GM21737 (cell line): ENCODE results near the gene AOAH.

Experiments
- ATAC-seq: cut with Tn5 transposase; IDR thresholded peaks from one replicate; pipeline ENCODE4 v1.9.1; 2021; ENCODE audit warnings: mild to moderate bottlenecking, moderate library complexity; ENCODE audit not compliant: unreplicated experiment

AOAH gene

DNA sequence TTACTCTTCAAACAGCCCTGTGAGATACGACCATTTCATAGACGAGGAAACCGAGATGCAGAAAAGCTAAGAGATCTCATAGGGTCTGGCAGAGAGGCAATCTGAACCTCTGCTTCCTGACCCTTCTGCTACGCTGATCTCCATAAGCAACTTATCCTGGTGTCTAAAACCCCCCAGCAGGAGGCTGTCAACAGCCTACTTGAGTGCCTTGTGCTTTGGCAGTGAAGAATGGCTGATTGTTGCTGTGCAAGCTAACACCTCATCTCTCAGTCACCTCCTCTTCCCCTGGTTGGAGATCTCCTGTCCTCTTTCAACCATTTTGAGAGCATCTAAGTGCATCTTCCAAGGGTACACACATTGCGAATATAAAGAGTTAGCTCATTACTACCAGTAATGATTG lies 86.2 kb downstream of the AOAH start:
- ATAC-seq: no peak

GRCh38 chr7:36637417-36637816 lies 86.9 kb downstream of the AOAH start:
- no peak for ATAC-seq

GRCh38 chr7:36636126-36636525 lies 88.2 kb downstream of the AOAH start:
- ATAC-seq: no peak

GRCh38 chr7:36635091-36635490 lies 89.2 kb downstream of the AOAH start:
- ATAC-seq: no peak

- no peak for ATAC-seq
Observed at GRCh38 chr7:36633377-36633776, 90.9 kb downstream of the AOAH start.

- no peak for ATAC-seq
Observed at GRCh38 chr7:36630112-36630650, 94.1 kb downstream of the AOAH start.

- no peak for ATAC-seq
Observed at GRCh38 chr7:36629351-36629750, 94.9 kb downstream of the AOAH start.

DNA sequence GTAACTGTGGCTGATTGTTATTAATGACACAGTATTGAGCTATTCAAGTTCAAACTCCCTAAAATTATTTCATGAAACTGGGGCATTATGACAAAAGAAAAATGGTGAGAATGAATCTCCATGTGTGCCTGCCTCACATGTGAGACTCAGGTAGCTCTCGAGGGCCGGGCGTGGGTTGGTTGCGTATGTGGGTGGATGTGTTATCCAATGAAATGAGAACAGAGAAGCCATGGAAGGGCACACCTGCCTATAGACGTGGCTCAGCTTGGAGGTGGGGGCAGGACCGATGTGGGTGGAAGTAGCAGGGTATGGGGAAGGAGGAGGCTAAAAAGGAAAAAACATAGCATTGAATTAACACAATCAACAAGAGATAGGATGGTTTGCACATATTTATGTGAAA lies 96.5 kb downstream of the AOAH start:
- ATAC-seq: no peak

DNA sequence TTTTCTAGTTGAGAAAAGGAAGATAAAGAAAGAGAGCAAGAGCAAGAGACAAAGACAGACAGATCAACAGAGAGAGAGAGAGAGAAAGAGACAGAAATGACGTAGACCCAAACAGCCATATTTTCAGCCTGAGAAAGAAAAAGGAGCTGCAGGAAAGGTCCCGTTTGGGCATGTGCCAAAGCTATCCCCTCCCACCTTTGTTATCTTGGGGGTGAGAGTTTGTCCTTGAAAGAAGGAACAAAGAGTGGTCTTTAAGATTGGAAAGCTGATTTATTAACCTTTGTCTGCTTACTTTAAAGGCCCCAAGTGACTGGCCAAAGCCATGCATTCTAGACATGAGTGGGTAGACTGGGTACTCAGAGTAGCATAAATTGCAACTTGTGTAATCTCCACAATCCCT lies 98.2 kb downstream of the AOAH start:
- ATAC-seq: no peak

DNA sequence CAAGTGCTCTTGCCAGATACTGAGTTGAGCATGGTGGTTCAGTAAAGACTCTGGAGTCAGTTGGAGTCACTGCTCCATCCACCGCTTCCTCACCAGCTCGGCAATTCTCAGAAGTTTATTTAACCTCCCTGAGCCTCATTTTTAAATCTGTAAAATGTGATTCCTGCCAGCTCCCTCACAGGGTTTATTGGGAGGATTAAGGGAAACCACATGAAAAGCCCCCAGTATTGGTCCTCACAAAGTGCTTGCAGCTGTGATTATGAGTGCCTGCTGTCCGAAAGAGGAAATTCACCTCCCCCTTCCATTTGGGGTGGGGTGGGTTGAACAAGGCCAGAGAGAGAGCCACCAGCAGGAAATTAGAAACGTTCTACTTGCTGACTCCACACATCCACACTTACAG lies 99.0 kb downstream of the AOAH start:
- no peak for ATAC-seq

GRCh38 chr7:36623247-36623646 lies 101.0 kb downstream of the AOAH start:
- ATAC-seq: no peak

DNA sequence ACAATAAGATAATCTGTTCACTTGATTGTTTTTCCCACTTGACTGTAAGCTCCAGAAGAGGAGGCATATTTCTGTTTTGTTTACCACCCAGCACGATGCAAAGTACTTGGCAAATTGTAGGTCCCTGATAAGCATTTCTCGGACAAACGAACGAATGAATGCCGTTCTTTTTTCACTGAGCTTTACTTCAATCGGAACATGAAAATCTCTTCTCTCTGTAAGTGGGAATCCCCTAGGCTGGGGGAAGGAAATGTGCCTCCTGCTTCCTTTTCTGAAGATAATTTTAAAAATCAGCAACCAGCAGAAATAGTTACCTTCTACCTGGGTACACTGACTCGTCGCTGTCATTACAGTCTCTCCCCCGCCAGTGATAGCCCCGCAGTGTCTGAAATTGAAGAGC lies 102.9 kb downstream of the AOAH start:
- ATAC-seq: no peak

DNA sequence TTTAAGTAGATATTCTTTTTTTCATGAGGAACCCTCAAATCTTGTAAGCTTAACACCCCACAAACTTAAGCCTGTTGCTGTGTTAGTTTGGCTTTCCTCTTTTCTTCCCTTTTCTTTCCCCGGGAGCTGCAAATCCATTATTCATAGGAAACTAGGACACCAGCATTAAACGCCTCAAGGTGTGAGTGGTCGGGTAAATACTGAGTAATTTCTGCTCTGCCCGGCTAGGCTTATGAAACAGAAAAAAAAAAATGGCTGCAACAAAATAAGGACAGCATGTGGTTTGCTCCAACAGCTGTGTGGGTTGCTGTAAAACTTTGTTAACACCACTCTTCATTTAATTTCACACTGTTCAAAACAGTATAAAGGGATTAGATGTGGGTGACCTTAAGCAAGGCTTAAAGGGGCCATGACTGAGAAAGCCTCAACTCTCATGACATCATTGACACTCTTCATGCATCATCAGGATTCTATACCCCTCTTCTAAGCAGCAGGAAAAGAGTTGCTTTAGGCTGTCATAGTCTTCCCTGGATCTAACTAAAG lies 104.1 kb downstream of the AOAH start:
- ATAC-seq: no peak

DNA sequence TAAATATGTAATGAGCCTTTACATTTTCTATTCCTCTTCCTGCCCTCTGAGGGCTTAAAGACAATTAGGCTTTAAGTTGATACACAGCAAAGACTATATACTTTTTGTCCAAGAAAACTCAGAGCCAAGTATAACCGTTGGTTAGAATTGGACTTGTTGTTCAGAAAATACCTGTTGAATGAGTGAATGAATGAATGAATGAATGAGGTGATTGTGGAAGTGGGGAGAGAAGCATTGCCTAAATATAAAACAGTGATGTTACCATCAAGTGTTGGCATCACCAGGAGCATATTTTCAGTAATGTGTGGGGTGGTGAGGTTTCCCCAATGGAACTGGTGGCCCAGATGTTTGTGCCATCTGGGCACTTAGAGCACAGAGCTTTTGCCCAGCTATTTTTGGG lies 106.9 kb downstream of the AOAH start:
- ATAC-seq: no peak

DNA sequence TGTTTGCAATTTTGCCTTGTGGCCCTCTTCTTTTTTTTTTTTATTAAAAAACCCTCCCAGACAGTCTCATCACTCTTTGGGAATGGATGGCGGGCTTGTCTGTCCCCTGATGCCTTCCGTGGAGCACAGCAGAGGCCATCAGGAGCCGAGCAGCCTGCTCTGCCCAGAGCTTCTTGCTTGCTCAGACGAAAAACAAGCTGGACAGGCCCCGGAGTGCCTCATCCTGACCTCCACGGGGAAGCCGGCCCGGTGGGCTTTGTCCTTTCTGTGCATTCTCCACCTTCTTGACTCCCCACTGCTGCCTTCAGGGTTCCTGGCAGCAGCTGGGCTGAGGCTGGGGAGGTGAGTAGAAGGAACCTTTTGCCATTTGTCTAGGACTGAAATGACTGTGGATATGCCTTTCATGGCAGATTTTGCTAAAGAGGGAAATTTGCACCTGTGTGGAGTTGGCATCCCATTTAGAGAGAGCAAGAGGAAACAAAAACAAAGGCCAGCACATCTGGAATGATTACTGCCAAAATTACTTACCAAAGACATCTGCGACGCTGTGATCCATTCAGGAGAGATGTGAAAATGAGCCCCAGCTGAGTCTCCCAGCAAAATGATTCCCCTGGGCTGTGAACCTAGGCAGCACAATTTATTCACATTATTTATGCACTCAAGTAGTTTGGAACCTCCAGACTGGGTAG lies 108.3 kb downstream of the AOAH start:
- no peak for ATAC-seq

GRCh38 chr7:36614959-36615358 lies 109.3 kb downstream of the AOAH start:
- no peak for ATAC-seq

- no peak for ATAC-seq
Observed at GRCh38 chr7:36613031-36613614, 111.2 kb downstream of the AOAH start.

DNA sequence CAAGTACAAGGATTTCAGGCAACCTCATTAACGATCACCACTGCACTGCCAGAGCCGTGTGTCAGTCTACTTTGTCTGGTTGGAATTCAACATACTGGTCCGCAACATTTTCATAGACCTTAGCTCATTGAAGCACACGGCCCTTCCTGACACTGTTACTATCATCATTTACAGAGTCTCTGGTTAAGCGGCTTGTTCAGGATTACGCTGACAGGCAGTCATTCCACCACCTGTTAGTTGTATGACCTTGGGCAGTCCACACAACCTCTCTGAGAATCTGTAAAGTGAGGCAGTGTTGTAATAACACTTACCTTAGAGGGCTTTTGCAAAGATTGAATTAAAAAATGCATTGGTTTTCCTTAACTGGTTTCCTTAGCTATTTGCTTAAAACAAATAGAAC lies 112.6 kb downstream of the AOAH start:
- ATAC-seq: no peak

DNA sequence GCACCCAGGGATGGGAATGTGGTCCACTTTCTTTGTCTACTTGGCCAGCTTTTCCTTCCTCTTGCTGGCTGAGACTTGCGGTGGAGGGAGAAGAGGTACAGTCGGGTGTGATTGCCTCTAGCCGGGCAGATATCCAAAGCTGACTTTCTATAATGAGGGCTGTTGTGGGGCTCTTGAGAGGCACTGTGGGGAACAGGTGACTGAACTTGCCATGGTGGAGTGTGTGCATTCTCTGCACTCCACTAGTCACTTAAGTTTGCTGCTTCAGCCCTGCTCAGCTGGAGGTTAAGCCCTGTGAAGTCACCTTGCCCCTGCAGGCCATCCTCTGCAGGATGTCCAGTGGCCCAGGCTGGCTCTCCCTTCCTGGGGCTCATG lies 116.6 kb downstream of the AOAH start:
- no peak for ATAC-seq

- ATAC-seq: no peak
Observed at GRCh38 chr7:36606976-36607720, 117.1 kb downstream of the AOAH start.

- ATAC-seq: no peak
Observed at GRCh38 chr7:36606153-36606975, 117.9 kb downstream of the AOAH start.
